HepG2 (cell line): ENCODE results near the gene TMEM117. TPM values are rescaled to one million over a fixed set of nuclear protein-coding genes. Genes with fewer than 3 reads are reported as not detected.
A peak's percentile ranks its signal among the peaks of the same experiment; 100 is the strongest.

Experiments used
- ADNP ChIP-seq: sonication (generic); formaldehyde crosslinking; IDR thresholded peaks from 2 replicates; pipeline ENCODE4 v1.4.0; 2020; ENCODE audit warnings: missing genetic modification reagents
- CCDC6 ChIP-seq: sonication (generic); formaldehyde crosslinking; IDR thresholded peaks from 2 replicates; pipeline ENCODE4 v1.8.1; 2022; ENCODE audit warnings: mild to moderate bottlenecking, missing genetic modification reagents, moderate library complexity
- CENPT ChIP-seq: sonication (generic); formaldehyde crosslinking; IDR thresholded peaks from 2 replicates; pipeline ENCODE4 v1.8.0; 2022; ENCODE audit warnings: low read depth, mild to moderate bottlenecking, moderate library complexity, missing genetic modification reagents
- CREM ChIP-seq, 2 experiments: sonication (generic) in 1 of 2; formaldehyde crosslinking in 1 of 2; IDR thresholded peaks; 2 replicates each; pipeline versions ENCODE4 v1.4.0 to v1.6.1; 2016 to 2020; ENCODE audit warnings: antibody characterized with exemption in 1 of 2, mild to moderate bottlenecking in 1 of 2, missing genetic modification reagents in 1 of 2
- HOXA3 ChIP-seq: sonication (generic); formaldehyde crosslinking; IDR thresholded peaks from 2 replicates; pipeline ENCODE4 v1.5.0; 2020; ENCODE audit warnings: missing genetic modification reagents
- KLF9 ChIP-seq: IDR thresholded peaks from 2 replicates; pipeline ENCODE4 v1.6.1; 2016; ENCODE audit warnings: low read depth
- NFYC ChIP-seq: IDR thresholded peaks from 2 replicates; pipeline ENCODE4 v1.6.1; 2016; ENCODE audit warnings: missing genetic modification reagents, missing compliant biosample characterization
- POLR2AphosphoS5 ChIP-seq: IDR thresholded peaks from 2 replicates; pipeline ENCODE4 v1.6.1; 2012; ENCODE audit warnings: low read depth, low read length
- RBAK ChIP-seq: sonication (generic); formaldehyde crosslinking; IDR thresholded peaks from 2 replicates; pipeline ENCODE4 v1.5.1; 2020; ENCODE audit warnings: mild to moderate bottlenecking, missing genetic modification reagents
- SAP130 ChIP-seq: IDR thresholded peaks from 2 replicates; pipeline ENCODE4 v1.6.1; 2016; ENCODE audit warnings: low read depth
- YEATS2 ChIP-seq: sonication (generic); formaldehyde crosslinking; IDR thresholded peaks from 2 replicates; pipeline ENCODE4 v1.4.0; 2020; ENCODE audit warnings: missing genetic modification reagents, borderline replicate concordance
- ZFP36 ChIP-seq: fragments of 150-350 bp; IDR thresholded peaks from 2 replicates; pipeline ENCODE4 v1.6.1; 2018; ENCODE audit warnings: borderline replicate concordance, low read length, low read depth; ENCODE audit not compliant: partially characterized antibody
- ZNF143 ChIP-seq: sonication (generic); formaldehyde crosslinking; IDR thresholded peaks from 2 replicates; pipeline ENCODE4 v1.4.0; 2020; ENCODE audit warnings: missing genetic modification reagents
- ZNF205 ChIP-seq: IDR thresholded peaks from 2 replicates; pipeline ENCODE4 v1.6.1; 2018; ENCODE audit warnings: missing biosample characterization, missing genetic modification reagents
- ZNF224 ChIP-seq: sonication (generic); formaldehyde crosslinking; IDR thresholded peaks from 2 replicates; pipeline ENCODE4 v1.5.0; 2020; ENCODE audit warnings: mild to moderate bottlenecking, missing genetic modification reagents
- ZNF335 ChIP-seq: sonication (generic); formaldehyde crosslinking; IDR thresholded peaks from 2 replicates; pipeline ENCODE4 v1.4.0; 2020; ENCODE audit warnings: missing genetic modification reagents
- ZNF598 ChIP-seq: sonication (generic); formaldehyde crosslinking; IDR thresholded peaks from 2 replicates; pipeline ENCODE4 v1.5.1; 2020; ENCODE audit warnings: mild to moderate bottlenecking, missing genetic modification reagents, borderline replicate concordance
- ZNF850 ChIP-seq: sonication (generic); formaldehyde crosslinking; conservative IDR thresholded peaks from 2 replicates; pipeline ENCODE4 v1.9.0; 2021; ENCODE audit warnings: mild to moderate bottlenecking, missing genetic modification reagents
- ZNF879 ChIP-seq: sonication (generic); formaldehyde crosslinking; IDR thresholded peaks from 2 replicates; pipeline ENCODE4 v1.8.1; 2023; ENCODE audit warnings: missing genetic modification reagents
- polyA plus RNA-seq, 8 experiments: library from polyadenylated mRNA; depleted of rRNA in 3 of 8; stranded (reverse) in 7 of 8; unstranded in 1 of 8; fragments of >200 nt; fragmentation: Illumina TruSeq in 4 of 8; extraction: Trizol in 4 of 8; gene quantifications; 2 replicates each; pipeline versions ENCODE4 v1.2.1 to v1.2.3, GENCODE V29; 2011 to 2016; ENCODE audit warnings: low read depth in 4 of 8, missing spikeins in 1 of 8, mixed read lengths in 1 of 8; ENCODE audit not compliant: insufficient read depth in 1 of 8
- total RNA-seq, 5 experiments: library from RNA; depleted of rRNA; stranded (reverse); fragments of >200 nt; fragmentation: Illumina TruSeq; extraction: Trizol; gene quantifications; 2 replicates each; pipeline ENCODE4 v1.2.3, GENCODE V29; 2016; ENCODE audit warnings: low read depth in 1 of 5
- TF ChIP-seq, protein P1 (sequence below), 2 experiments: sonication (generic) in 1 of 2; formaldehyde crosslinking in 1 of 2; IDR thresholded peaks; 2 replicates each; pipeline versions ENCODE4 v1.4.0 to v1.6.1; 2016 to 2020; ENCODE audit warnings: borderline replicate concordance in 1 of 2, low read depth in 1 of 2, mild to moderate bottlenecking in 1 of 2, missing genetic modification reagents in 1 of 2
- TF ChIP-seq, protein P2 (sequence below): sonication (generic); formaldehyde crosslinking; IDR thresholded peaks from 2 replicates; pipeline ENCODE4 v1.8.1; 2022; ENCODE audit warnings: low read depth, mild to moderate bottlenecking, missing genetic modification reagents

Gene TMEM117
- total and polyA plus RNA-seq, 2 of the 13 experiments (the other 11 are each of a cell fraction or from before 2014, with no cell fraction given): 2.8 to 8.5 TPM

DNA sequence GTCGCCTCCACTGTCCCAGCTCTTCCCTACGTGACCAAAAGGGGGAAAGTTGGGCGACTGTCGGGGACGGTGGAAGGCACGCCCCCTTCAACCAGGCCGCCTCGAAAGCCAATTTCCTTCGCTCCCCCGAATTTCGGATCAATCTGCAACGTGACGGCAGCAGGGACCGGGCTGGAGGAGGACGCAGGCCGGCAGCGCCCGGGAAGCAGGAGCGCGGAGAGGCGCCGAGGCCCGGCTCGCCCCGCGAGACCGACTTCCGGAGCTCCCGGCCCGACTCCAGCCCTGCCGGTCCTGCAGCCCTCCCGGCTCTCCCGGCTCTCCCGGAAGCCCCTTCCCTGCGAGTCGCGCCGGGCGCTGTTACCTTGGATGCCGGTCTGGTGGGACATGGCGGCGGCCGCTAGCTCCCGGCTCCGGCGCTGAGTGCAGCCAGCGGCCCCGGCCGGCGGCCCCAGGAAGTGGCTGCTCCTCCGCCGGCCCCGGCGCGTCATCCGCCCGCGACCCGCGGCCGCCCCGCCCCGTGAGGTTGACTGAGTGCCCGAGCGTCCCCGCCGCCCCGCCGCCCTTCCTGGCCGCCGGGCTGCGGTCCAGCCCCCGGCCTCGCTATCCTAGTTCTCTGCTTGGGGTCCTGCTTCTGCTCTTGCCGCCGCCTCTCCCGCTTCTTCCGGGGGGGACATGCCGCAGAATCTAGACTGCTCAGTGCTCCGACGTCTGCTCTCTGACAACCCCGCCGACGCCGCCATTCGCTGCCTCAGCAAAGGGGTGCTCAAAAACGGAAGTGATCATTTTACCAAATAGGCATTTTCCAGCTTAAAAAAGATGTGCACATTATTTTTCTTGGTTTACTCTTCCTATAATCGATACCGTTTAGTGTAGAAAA, 29.8 kb upstream of the TMEM117 start, which contains the start of gene TWF1 (continued):
- TF ChIP-seq CREM (IDR thresholded peaks at IDR 0.05) (no peak), CREM (CRISPR knock-in tag; IDR thresholded peaks at IDR 0.05) (no peak), CENPT (no peak), CCDC6 (CRISPR knock-in tag) (no peak), ZFP36 (no peak), HOXA3 (peak; percentile 81), POLR2AphosphoS5 (peak; percentile 74), ZNF850 (CRISPR knock-in tag) (no peak), YEATS2 (CRISPR knock-in tag) (no peak), RBAK (no peak), ZNF224 (no peak), ZNF598 (CRISPR knock-in tag) (no peak; the same call in 1 of the 2 replicates), ZNF205 (no peak), ZNF143 (CRISPR knock-in tag) (no peak; the same call in 1 of the 2 replicates), ZNF879 (CRISPR knock-in tag) (no peak), NFYC (no peak), ADNP (CRISPR knock-in tag) (no peak), KLF9 (peak; percentile 73; the same call in 1 of the 2 replicates), SAP130 (no peak; the same call in 1 of the 2 replicates), ZNF335 (CRISPR knock-in tag) (no peak)
- TF ChIP-seq, protein P1, sequence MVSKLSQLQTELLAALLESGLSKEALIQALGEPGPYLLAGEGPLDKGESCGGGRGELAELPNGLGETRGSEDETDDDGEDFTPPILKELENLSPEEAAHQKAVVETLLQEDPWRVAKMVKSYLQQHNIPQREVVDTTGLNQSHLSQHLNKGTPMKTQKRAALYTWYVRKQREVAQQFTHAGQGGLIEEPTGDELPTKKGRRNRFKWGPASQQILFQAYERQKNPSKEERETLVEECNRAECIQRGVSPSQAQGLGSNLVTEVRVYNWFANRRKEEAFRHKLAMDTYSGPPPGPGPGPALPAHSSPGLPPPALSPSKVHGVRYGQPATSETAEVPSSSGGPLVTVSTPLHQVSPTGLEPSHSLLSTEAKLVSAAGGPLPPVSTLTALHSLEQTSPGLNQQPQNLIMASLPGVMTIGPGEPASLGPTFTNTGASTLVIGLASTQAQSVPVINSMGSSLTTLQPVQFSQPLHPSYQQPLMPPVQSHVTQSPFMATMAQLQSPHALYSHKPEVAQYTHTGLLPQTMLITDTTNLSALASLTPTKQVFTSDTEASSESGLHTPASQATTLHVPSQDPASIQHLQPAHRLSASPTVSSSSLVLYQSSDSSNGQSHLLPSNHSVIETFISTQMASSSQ (IDR thresholded peaks at IDR 0.05; ENCODE audit: low read depth): no peak
- TF ChIP-seq, protein P1 (CRISPR knock-in tag; IDR thresholded peaks at IDR 0.05; ENCODE audit: borderline replicate concordance): no peak
- TF ChIP-seq, protein P2, sequence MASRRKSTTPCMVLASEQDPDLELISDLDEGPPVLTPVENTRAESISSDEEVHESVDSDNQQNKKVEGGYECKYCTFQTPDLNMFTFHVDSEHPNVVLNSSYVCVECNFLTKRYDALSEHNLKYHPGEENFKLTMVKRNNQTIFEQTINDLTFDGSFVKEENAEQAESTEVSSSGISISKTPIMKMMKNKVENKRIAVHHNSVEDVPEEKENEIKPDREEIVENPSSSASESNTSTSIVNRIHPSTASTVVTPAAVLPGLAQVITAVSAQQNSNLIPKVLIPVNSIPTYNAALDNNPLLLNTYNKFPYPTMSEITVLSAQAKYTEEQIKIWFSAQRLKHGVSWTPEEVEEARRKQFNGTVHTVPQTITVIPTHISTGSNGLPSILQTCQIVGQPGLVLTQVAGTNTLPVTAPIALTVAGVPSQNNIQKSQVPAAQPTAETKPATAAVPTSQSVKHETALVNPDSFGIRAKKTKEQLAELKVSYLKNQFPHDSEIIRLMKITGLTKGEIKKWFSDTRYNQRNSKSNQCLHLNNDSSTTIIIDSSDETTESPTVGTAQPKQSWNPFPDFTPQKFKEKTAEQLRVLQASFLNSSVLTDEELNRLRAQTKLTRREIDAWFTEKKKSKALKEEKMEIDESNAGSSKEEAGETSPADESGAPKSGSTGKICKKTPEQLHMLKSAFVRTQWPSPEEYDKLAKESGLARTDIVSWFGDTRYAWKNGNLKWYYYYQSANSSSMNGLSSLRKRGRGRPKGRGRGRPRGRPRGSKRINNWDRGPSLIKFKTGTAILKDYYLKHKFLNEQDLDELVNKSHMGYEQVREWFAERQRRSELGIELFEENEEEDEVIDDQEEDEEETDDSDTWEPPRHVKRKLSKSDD: no peak
